ENCODE results near the gene CLPTM1L.
"Not testable (repeated sequence)": the region's sequence is repeated elsewhere in the genome, so short reads cannot be mapped to it uniquely, and the experiment has no call there.

Gene CLPTM1L

DNA sequence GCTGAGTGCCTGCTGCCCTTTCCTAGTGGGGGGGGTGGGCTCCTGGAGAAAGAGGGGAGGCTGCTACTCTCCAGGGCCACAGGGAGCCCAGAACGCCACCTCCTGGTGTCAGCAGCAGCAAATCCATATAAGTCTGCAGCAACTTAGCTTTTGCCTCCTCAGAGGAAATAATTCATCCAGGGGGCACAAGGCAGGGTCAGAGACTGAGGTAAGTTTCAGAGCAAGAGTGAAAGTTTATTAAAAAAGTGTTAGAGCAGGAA lies 4.0 kb upstream of the CLPTM1L start:
- TF ChIP-seq ZFX (IDR thresholded peaks at IDR 0.05) = no peak
- TF ChIP-seq, protein P1, sequence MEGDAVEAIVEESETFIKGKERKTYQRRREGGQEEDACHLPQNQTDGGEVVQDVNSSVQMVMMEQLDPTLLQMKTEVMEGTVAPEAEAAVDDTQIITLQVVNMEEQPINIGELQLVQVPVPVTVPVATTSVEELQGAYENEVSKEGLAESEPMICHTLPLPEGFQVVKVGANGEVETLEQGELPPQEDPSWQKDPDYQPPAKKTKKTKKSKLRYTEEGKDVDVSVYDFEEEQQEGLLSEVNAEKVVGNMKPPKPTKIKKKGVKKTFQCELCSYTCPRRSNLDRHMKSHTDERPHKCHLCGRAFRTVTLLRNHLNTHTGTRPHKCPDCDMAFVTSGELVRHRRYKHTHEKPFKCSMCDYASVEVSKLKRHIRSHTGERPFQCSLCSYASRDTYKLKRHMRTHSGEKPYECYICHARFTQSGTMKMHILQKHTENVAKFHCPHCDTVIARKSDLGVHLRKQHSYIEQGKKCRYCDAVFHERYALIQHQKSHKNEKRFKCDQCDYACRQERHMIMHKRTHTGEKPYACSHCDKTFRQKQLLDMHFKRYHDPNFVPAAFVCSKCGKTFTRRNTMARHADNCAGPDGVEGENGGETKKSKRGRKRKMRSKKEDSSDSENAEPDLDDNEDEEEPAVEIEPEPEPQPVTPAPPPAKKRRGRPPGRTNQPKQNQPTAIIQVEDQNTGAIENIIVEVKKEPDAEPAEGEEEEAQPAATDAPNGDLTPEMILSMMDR (conservative IDR thresholded peaks at IDR 0.05) = no peak
- H3K27ac ChIP-seq = no peak overlapping the region

GRCh38 chr5:1347571-1347970 lies 2.7 kb upstream of the CLPTM1L start:
- no peak overlapping the region for H3K27ac ChIP-seq
- TF ChIP-seq ZFX (IDR thresholded peaks at IDR 0.05) = no peak
- TF ChIP-seq, protein P1 (conservative IDR thresholded peaks at IDR 0.05) = no peak

GRCh38 chr5:1346627-1347440 lies 1.9 kb upstream of the CLPTM1L start:
- TF ChIP-seq ZFX (IDR thresholded peaks at IDR 0.05) = no peak
- TF ChIP-seq, protein P1 (conservative IDR thresholded peaks at IDR 0.05) = no peak

DNA sequence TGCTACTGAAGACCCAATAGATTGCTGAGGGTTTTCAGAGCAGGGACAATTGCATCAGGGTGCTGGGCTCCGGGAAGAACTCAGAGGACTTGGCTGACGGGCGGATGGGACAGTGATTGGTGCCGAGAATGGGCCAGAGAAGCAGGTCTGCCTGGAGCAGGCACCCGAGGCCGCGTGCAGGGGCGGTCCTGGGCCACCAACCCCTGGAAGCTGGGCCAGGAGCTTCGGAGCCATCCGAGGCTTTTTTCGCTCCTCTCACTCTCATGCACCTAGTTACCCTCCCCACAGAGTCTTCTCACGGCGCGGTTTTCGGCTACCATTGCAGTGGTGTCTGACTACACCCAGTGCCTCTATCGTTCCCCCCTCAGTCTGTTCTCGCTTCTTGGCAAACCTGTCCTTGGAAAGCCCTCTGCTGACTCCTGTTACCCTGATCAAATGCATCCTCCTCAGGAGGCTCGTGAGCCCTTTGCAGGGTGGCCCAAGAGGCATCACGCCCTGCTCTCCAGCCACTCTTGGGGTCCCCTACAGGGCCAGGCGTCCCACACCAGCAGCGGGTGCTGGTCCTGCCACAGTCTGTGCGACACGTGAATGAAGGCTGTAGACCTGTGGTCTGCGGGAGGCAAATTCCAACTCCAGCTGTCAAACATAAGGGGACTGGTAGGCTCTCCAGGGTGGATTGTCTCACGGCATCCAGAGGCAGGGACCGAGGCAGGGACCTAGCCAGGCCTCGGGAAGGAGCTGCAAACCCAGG lies 1.2 kb upstream of the CLPTM1L start:
- H3K27ac ChIP-seq = peak overlapping the region; percentile 84
- no peak for TF ChIP-seq ZFX (IDR thresholded peaks at IDR 0.05)
- TF ChIP-seq, protein P1 (conservative IDR thresholded peaks at IDR 0.05) = no peak

More at GRCh38 chr5:1346627-1347440, 1.9 kb upstream of the CLPTM1L start:
- H3K27ac ChIP-seq = no peak overlapping the region

GRCh38 chr5:1343931-1344901 lies 683 bp downstream of the CLPTM1L start:
- H3K27ac ChIP-seq = peak overlapping the region; percentile 84
- TF ChIP-seq, protein P1 (conservative IDR thresholded peaks at IDR 0.05) = no peak
- TF ChIP-seq ZFX (IDR thresholded peaks at IDR 0.05) = no peak

- no peak overlapping the region for H3K27ac ChIP-seq
- TF ChIP-seq, protein P1 (conservative IDR thresholded peaks at IDR 0.05) = no peak
- TF ChIP-seq ZFX (IDR thresholded peaks at IDR 0.05) = no peak
Observed at GRCh38 chr5:1343315-1343751, 1.6 kb downstream of the CLPTM1L start.

- not testable (repeated sequence) for H3K27ac ChIP-seq
Observed at GRCh38 chr5:1342711-1343110, 2.2 kb downstream of the CLPTM1L start.

Data from C4-2B (cell line).